GM23338 (cell line): ENCODE data around the gene BICRA. TPM values are rescaled to one million over a fixed set of nuclear protein-coding genes. Genes with fewer than 3 reads are reported as not detected.

Experiments
- ATAC-seq: fragments of 200-7000 bp; cut with Tn5 transposase; 3 replicates; pipeline ENCODE4 v1.9.1; 2020
- DNase-seq: peaks from one replicate; pipeline ENCODE4 v3.0.0-alpha.2; 2015; ENCODE audit warnings: low spot score
- H2AFZ ChIP-seq: fragments of 200-600 bp; sonication (generic); 2 replicates; pipeline ENCODE4 v1.8.0; 2016; ENCODE audit warnings: antibody characterized with exemption, mild to moderate bottlenecking, moderate library complexity
- H3F3A ChIP-seq: fragments of 200-600 bp; sonication (generic); replicated peaks from 2 replicates; pipeline ENCODE4 v1.8.0; 2017; ENCODE audit warnings: antibody characterized with exemption, mixed run types, low read depth
- H3K27ac ChIP-seq: fragments of 200-600 bp; sonication (generic); 2 replicates; pipeline ENCODE4 v1.6.1; 2016; ENCODE audit warnings: low read depth
- H3K27me3 ChIP-seq: fragments of 200-600 bp; sonication (generic); 2 replicates; pipeline ENCODE4 v1.8.0; 2016; ENCODE audit warnings: mild to moderate bottlenecking, mixed run types, moderate library complexity; ENCODE audit not compliant: insufficient read depth
- H3K36me3 ChIP-seq: fragments of 200-600 bp; sonication (generic); 2 replicates; pipeline ENCODE4 v1.8.0; 2016; ENCODE audit warnings: mild to moderate bottlenecking; ENCODE audit not compliant: insufficient read depth
- H3K4me1 ChIP-seq: fragments of 200-600 bp; sonication (generic); 2 replicates; pipeline ENCODE4 v1.8.0; 2016; ENCODE audit warnings: mild to moderate bottlenecking, moderate library complexity; ENCODE audit not compliant: insufficient read depth
- H3K4me2 ChIP-seq: fragments of 200-600 bp; sonication (generic); 2 replicates; pipeline ENCODE4 v1.7.1; 2017; ENCODE audit warnings: mixed run types
- H3K4me3 ChIP-seq: fragments of 200-600 bp; sonication (generic); 2 replicates; pipeline ENCODE4 v1.6.1; 2016; ENCODE audit warnings: mixed run types
- H3K79me2 ChIP-seq: fragments of 200-600 bp; sonication (generic); replicated peaks from 2 replicates; pipeline ENCODE4 v1.8.0; 2017; ENCODE audit warnings: mild to moderate bottlenecking; ENCODE audit not compliant: insufficient read depth
- H3K9me2 ChIP-seq: fragments of 200-600 bp; sonication (generic); 2 replicates; pipeline ENCODE4 v1.8.0; 2017; ENCODE audit not compliant: insufficient read depth
- H4K20me1 ChIP-seq: fragments of 200-600 bp; sonication (generic); replicated peaks from 2 replicates; pipeline ENCODE4 v1.8.0; 2017; ENCODE audit warnings: mild to moderate bottlenecking; ENCODE audit not compliant: insufficient read depth
- H3K27ac Mint-ChIP-seq: 2 replicates; pipeline ENCODE4 v1.8.0; 2020; ENCODE audit warnings: inconsistent platforms, mild to moderate bottlenecking, moderate library complexity, mixed read lengths
- H3K27me3 Mint-ChIP-seq: 3 replicates; pipeline ENCODE4 v1.8.0; 2022; ENCODE audit warnings: low read depth, mild to moderate bottlenecking, moderate library complexity, mixed read lengths, inconsistent platforms; ENCODE audit not compliant: insufficient read depth, poor library complexity
- H3K36me3 Mint-ChIP-seq: 3 replicates; pipeline ENCODE4 v1.8.0; 2021; ENCODE audit warnings: low read depth, mild to moderate bottlenecking, inconsistent platforms, moderate library complexity, mixed read lengths
- H3K4me1 Mint-ChIP-seq: 3 replicates; pipeline ENCODE4 v1.8.0; 2020; ENCODE audit warnings: mild to moderate bottlenecking, inconsistent platforms, mixed read lengths
- H3K4me3 Mint-ChIP-seq: 3 replicates; pipeline ENCODE4 v1.8.0; 2021; ENCODE audit warnings: moderate library complexity, mild to moderate bottlenecking, inconsistent platforms, mixed read lengths
- H3K9me3 Mint-ChIP-seq: 3 replicates; pipeline ENCODE4 v1.8.0; 2020; ENCODE audit warnings: moderate library complexity, mild to moderate bottlenecking, inconsistent platforms, mixed read lengths
- EZH2phosphoT487 ChIP-seq: fragments of 200-600 bp; sonication (generic); IDR thresholded peaks from one replicate; pipeline ENCODE4 v1.8.1; 2018; ENCODE audit warnings: antibody characterized with exemption; ENCODE audit not compliant: unreplicated experiment
- polyA plus RNA-seq: library from polyadenylated mRNA; unstranded; fragments of >200 nt; fragmentation: Nextera tagmentation; extraction: Ambion mirVana; gene quantifications from 2 replicates; pipeline ENCODE4 v1.2.1, GENCODE V29; 2016
- total RNA-seq: library from RNA; depleted of rRNA; stranded (reverse); fragments of >200 nt; shearing (Covaris generic); gene quantifications from 2 replicates; pipeline ENCODE4 v1.2.3, GENCODE V29; 2014
- TF ChIP-seq, protein P1 (sequence below): fragments of 250-450 bp; sonication (Bioruptor Pico); IDR thresholded peaks from 2 replicates; pipeline ENCODE4 v1.5.0; 2020; ENCODE audit warnings: mild to moderate bottlenecking, moderate library complexity
- TF ChIP-seq, protein P2 (sequence below): IDR thresholded peaks from 2 replicates; pipeline ENCODE4 v1.6.1; 2016; ENCODE audit warnings: antibody characterized with exemption
- TF ChIP-seq, protein P3 (sequence below), 2 experiments: fragments of 200-600 bp in 1 of 2; sonication (generic) in 1 of 2; conservative IDR thresholded peaks; 2 replicates each; pipeline versions ENCODE4 v1.5.1 to v1.6.1; 2016 to 2017; ENCODE audit warnings: antibody characterized with exemption in 2 of 2, low read depth in 2 of 2, mild to moderate bottlenecking in 2 of 2, moderate library complexity in 1 of 2

Gene BICRA
- total and polyA plus RNA-seq, 2 experiments from 2014 or later, result 7.0 to 37.7 TPM

DNA sequence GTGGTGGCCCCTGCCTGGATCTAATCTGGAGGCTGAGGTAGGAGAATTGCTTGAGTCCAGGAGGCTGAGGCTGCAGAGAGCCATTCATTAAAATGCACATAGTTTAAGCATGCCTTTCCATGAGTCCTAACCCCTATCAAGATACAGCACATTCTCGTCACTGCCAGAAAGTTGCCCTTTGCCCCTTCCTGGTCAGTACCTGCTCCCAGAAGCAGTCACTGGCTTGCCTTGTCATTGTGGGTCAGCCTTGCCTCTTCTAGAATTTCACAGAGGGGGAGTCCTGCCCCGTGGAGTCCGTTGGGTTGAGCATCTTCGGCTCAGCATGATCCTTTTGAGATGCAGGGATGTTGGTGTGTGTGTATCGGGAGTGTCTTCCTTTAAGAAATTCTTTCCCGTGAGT is 10.8 kb downstream of the BICRA start (continued):
- TF ChIP-seq, protein P1, sequence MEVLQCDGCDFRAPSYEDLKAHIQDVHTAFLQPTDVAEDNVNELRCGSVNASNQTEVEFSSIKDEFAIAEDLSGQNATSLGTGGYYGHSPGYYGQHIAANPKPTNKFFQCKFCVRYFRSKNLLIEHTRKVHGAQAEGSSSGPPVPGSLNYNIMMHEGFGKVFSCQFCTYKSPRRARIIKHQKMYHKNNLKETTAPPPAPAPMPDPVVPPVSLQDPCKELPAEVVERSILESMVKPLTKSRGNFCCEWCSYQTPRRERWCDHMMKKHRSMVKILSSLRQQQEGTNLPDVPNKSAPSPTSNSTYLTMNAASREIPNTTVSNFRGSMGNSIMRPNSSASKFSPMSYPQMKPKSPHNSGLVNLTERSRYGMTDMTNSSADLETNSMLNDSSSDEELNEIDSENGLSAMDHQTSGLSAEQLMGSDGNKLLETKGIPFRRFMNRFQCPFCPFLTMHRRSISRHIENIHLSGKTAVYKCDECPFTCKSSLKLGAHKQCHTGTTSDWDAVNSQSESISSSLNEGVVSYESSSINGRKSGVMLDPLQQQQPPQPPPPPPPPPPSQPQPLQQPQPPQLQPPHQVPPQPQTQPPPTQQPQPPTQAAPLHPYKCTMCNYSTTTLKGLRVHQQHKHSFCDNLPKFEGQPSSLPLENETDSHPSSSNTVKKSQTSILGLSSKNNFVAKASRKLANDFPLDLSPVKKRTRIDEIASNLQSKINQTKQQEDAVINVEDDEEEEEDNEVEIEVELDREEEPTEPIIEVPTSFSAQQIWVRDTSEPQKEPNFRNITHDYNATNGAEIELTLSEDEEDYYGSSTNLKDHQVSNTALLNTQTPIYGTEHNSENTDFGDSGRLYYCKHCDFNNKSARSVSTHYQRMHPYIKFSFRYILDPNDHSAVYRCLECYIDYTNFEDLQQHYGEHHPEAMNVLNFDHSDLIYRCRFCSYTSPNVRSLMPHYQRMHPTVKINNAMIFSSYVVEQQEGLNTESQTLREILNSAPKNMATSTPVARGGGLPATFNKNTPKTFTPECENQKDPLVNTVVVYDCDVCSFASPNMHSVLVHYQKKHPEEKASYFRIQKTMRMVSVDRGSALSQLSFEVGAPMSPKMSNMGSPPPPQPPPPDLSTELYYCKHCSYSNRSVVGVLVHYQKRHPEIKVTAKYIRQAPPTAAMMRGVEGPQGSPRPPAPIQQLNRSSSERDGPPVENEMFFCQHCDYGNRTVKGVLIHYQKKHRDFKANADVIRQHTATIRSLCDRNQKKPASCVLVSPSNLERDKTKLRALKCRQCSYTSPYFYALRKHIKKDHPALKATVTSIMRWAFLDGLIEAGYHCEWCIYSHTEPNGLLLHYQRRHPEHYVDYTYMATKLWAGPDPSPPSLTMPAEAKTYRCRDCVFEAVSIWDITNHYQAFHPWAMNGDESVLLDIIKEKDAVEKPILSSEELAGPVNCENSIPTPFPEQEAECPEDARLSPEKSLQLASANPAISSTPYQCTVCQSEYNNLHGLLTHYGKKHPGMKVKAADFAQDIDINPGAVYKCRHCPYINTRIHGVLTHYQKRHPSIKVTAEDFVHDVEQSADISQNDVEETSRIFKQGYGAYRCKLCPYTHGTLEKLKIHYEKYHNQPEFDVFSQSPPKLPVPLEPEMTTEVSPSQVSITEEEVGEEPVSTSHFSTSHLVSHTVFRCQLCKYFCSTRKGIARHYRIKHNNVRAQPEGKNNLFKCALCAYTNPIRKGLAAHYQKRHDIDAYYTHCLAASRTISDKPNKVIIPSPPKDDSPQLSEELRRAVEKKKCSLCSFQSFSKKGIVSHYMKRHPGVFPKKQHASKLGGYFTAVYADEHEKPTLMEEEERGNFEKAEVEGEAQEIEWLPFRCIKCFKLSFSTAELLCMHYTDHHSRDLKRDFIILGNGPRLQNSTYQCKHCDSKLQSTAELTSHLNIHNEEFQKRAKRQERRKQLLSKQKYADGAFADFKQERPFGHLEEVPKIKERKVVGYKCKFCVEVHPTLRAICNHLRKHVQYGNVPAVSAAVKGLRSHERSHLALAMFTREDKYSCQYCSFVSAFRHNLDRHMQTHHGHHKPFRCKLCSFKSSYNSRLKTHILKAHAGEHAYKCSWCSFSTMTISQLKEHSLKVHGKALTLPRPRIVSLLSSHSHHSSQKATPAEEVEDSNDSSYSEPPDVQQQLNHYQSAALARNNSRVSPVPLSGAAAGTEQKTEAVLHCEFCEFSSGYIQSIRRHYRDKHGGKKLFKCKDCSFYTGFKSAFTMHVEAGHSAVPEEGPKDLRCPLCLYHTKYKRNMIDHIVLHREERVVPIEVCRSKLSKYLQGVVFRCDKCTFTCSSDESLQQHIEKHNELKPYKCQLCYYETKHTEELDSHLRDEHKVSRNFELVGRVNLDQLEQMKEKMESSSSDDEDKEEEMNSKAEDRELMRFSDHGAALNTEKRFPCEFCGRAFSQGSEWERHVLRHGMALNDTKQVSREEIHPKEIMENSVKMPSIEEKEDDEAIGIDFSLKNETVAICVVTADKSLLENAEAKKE (CRISPR knock-in tag), result peak; percentile 81; the same call in 1 of the 2 replicates

- Histone ChIP-seq H2AFZ (no peak overlapping the region), H3K4me2 (no peak overlapping the region; the same call in 1 of the 2 replicates), H3K4me3 (no peak overlapping the region), H3K27ac (peak overlapping the region; percentile 84), H3K4me1 (peaks cover 61% of the 10 kb centered on the region), H3K27me3 (no peaks in the 10 kb centered on the region), H3F3A (peaks cover 15% of the 10 kb centered on the region), H3K79me2 (peaks cover 96% of the 10 kb centered on the region), H3K9me2 (no peaks in the 10 kb centered on the region), H3K36me3 (no peaks in the 10 kb centered on the region; the same call in 1 of the 2 replicates), H4K20me1 (peaks cover 31% of the 10 kb centered on the region)
- Mint-ChIP-seq H3K36me3 (peaks cover 3% of the 10 kb centered on the region; the same call in 1 of the 3 replicates), H3K27ac (peak overlapping the region; percentile 90), H3K27me3 (peaks cover 20% of the 10 kb centered on the region), H3K4me3 (no peak overlapping the region; the same call in 2 of the 3 replicates), H3K9me3 (no peaks in the 10 kb centered on the region), H3K4me1 (peaks cover 60% of the 10 kb centered on the region)
- TF ChIP-seq, protein P2, sequence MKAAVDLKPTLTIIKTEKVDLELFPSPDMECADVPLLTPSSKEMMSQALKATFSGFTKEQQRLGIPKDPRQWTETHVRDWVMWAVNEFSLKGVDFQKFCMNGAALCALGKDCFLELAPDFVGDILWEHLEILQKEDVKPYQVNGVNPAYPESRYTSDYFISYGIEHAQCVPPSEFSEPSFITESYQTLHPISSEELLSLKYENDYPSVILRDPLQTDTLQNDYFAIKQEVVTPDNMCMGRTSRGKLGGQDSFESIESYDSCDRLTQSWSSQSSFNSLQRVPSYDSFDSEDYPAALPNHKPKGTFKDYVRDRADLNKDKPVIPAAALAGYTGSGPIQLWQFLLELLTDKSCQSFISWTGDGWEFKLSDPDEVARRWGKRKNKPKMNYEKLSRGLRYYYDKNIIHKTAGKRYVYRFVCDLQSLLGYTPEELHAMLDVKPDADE, result no peak
- TF ChIP-seq, protein P3, sequence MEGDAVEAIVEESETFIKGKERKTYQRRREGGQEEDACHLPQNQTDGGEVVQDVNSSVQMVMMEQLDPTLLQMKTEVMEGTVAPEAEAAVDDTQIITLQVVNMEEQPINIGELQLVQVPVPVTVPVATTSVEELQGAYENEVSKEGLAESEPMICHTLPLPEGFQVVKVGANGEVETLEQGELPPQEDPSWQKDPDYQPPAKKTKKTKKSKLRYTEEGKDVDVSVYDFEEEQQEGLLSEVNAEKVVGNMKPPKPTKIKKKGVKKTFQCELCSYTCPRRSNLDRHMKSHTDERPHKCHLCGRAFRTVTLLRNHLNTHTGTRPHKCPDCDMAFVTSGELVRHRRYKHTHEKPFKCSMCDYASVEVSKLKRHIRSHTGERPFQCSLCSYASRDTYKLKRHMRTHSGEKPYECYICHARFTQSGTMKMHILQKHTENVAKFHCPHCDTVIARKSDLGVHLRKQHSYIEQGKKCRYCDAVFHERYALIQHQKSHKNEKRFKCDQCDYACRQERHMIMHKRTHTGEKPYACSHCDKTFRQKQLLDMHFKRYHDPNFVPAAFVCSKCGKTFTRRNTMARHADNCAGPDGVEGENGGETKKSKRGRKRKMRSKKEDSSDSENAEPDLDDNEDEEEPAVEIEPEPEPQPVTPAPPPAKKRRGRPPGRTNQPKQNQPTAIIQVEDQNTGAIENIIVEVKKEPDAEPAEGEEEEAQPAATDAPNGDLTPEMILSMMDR (conservative IDR thresholded peaks at IDR 0.05; ENCODE audit: low read depth in 2 of 2), result no peak
- TF ChIP-seq, protein P1 (CRISPR knock-in tag), result no peak
- no peak for TF ChIP-seq EZH2phosphoT487
- ATAC-seq (peak; percentile 5; the same call in 2 of the 3 replicates), DNase-seq (no peak)
Observed at GRCh38 chr19:47623151-47623920, 14.4 kb downstream of the BICRA start.
